Measurements from ENCODE around the gene TBX2.

TBX2 gene

GRCh38 chr17:61402073-61402541 lies 2.5 kb downstream of the TBX2 start:
- no peak for DNase-seq (ENCODE audit: low read depth in 2 of 2)

GRCh38 chr17:61402978-61403800 lies 3.5 kb downstream of the TBX2 start:
- no peak for DNase-seq (ENCODE audit: low read depth in 2 of 2)

GRCh38 chr17:61403801-61404662 lies 4.4 kb downstream of the TBX2 start:
- DNase-seq (ENCODE audit: low read depth in 2 of 2) = no peak

- DNase-seq (ENCODE audit: low read depth in 2 of 2) = no peak
Observed at GRCh38 chr17:61404663-61404912, 4.9 kb downstream of the TBX2 start.

GRCh38 chr17:61404913-61405685 lies 5.5 kb downstream of the TBX2 start:
- DNase-seq (ENCODE audit: low read depth in 2 of 2) = no peak

GRCh38 chr17:61405686-61406536 lies 6.3 kb downstream of the TBX2 start:
- no peak for DNase-seq (ENCODE audit: low read depth in 2 of 2)

- DNase-seq (ENCODE audit: low read depth in 2 of 2) = no peak
Observed at GRCh38 chr17:61406537-61406845, 6.8 kb downstream of the TBX2 start.

GRCh38 chr17:61406971-61407911 lies 7.6 kb downstream of the TBX2 start:
- DNase-seq (ENCODE audit: low read depth in 2 of 2) = no peak

- no peak for DNase-seq (ENCODE audit: low read depth in 2 of 2)
Observed at GRCh38 chr17:61408151-61409041, 8.8 kb downstream of the TBX2 start.

- no peak for DNase-seq (ENCODE audit: low read depth in 2 of 2)
Observed at GRCh38 chr17:61409301-61410112, 9.9 kb downstream of the TBX2 start.

- DNase-seq (ENCODE audit: low read depth in 2 of 2) = peak; percentile 28 to 43
Observed at GRCh38 chr17:61410141-61411010, 10.7 kb downstream of the TBX2 start.

- DNase-seq (ENCODE audit: low read depth in 2 of 2) = no peak
Observed at GRCh38 chr17:61411011-61411260, 11.3 kb downstream of the TBX2 start.

GRCh38 chr17:61411261-61412142 lies 11.9 kb downstream of the TBX2 start:
- DNase-seq (ENCODE audit: low read depth in 2 of 2) = no peak

- DNase-seq (ENCODE audit: low read depth in 2 of 2) = peak; percentile 43 to 54
Observed at GRCh38 chr17:61412143-61412859, 12.7 kb downstream of the TBX2 start.

- no peak for DNase-seq (ENCODE audit: low read depth in 2 of 2)
Observed at GRCh38 chr17:61412860-61413660, 13.4 kb downstream of the TBX2 start.

Data from stimulated activated CD8-positive, alpha-beta memory T cell treated with anti-CD3 and anti-CD28 coated beads, Interleukin-15, amount 100 ng/mL, for 4 hours (primary cell).